Measurements from ENCODE around the gene HRH4.

The HRH4 gene

GRCh38 chr18:24490539-24490938, 30.1 kb downstream of the HRH4 start:
- no peak for TF ChIP-seq CTCF (IDR thresholded peaks at IDR 0.05; ENCODE audit: borderline replicate concordance, insufficient read depth, low read depth, low read length)
- H3K4me3 ChIP-seq (ENCODE audit: low read depth, low read length): no peak overlapping the region

- H3K4me3 ChIP-seq (ENCODE audit: low read depth, low read length): no peak overlapping the region
- TF ChIP-seq CTCF (IDR thresholded peaks at IDR 0.05; ENCODE audit: borderline replicate concordance, insufficient read depth, low read depth, low read length): no peak
Observed at GRCh38 chr18:24491927-24492834, 31.7 kb downstream of the HRH4 start.

- no peak overlapping the region for H3K4me3 ChIP-seq (ENCODE audit: low read depth, low read length)
- TF ChIP-seq CTCF (IDR thresholded peaks at IDR 0.05; ENCODE audit: borderline replicate concordance, insufficient read depth, low read depth, low read length): no peak
Observed at GRCh38 chr18:24494586-24494985, 34.1 kb downstream of the HRH4 start.

- no peak overlapping the region for H3K4me3 ChIP-seq (ENCODE audit: low read depth, low read length)
- TF ChIP-seq CTCF (IDR thresholded peaks at IDR 0.05; ENCODE audit: borderline replicate concordance, insufficient read depth, low read depth, low read length): no peak
Observed at GRCh38 chr18:24497031-24497754, 36.8 kb downstream of the HRH4 start.

- no peak overlapping the region for H3K4me3 ChIP-seq (ENCODE audit: low read depth, low read length)
- no peak for TF ChIP-seq CTCF (IDR thresholded peaks at IDR 0.05; ENCODE audit: borderline replicate concordance, insufficient read depth, low read depth, low read length)
Observed at GRCh38 chr18:24499814-24500213, 39.4 kb downstream of the HRH4 start.

- no peak overlapping the region for H3K4me3 ChIP-seq (ENCODE audit: low read depth, low read length)
- TF ChIP-seq CTCF (IDR thresholded peaks at IDR 0.05; ENCODE audit: borderline replicate concordance, insufficient read depth, low read depth, low read length): no peak
Observed at GRCh38 chr18:24500217-24500616, 39.8 kb downstream of the HRH4 start.
